CD4-positive, alpha-beta T cell (primary cell): ENCODE measurements around the gene NOX4. TPM values are rescaled to one million over a fixed set of nuclear protein-coding genes. Genes with fewer than 3 reads are reported as not detected.

Experiments used
- ATAC-seq: fragments of 200-7000 bp; cut with Tn5 transposase; one replicate; pipeline ENCODE4 v1.10.0; 2022; ENCODE audit warnings: mild to moderate bottlenecking; ENCODE audit not compliant: poor library complexity
- CTCF ChIA-PET: fragments of 350-600 bp; sonication (Branson Sonifier 250); formaldehyde crosslinking; loops from one replicate; lab custom pipeline; 2021; ENCODE audit warnings: antibody characterized with exemption, inconsistent platforms; lab: Charles Lee
- POLR2A ChIA-PET: fragments of 350-600 bp; sonication (Branson Sonifier 250); formaldehyde crosslinking; loops from one replicate; lab custom pipeline; 2021; ENCODE audit warnings: antibody characterized with exemption, inconsistent platforms; lab: Charles Lee
- DNase-seq, 14 experiments: peaks; one replicate each; pipeline ENCODE4 v3.0.0-alpha.2; 2013 to 2020; ENCODE audit warnings: mixed read lengths in 2 of 14
- H3K27ac ChIP-seq, 2 donors: one replicate each; pipeline versions ENCODE4 v1.5.1 to v1.7.0; 2013; ENCODE audit warnings: low read length in 2 of 2, low read depth in 1 of 2, mild to moderate bottlenecking in 1 of 2
- H3K27me3 ChIP-seq, 2 experiments: 1 replicate in 1 of 2; 2 replicates in 1 of 2; pipeline versions ENCODE4 v1.6.1 to v1.7.0; 2013; ENCODE audit warnings: low read length in 2 of 2, control low read depth in 1 of 2, mild to moderate bottlenecking in 1 of 2, moderate library complexity in 1 of 2; ENCODE audit not compliant: insufficient read depth in 2 of 2, control insufficient read depth in 1 of 2
- H3K36me3 ChIP-seq: one replicate; pipeline ENCODE4 v1.6.1; 2013; ENCODE audit warnings: low read length, control low read depth; ENCODE audit not compliant: insufficient read depth
- H3K4me1 ChIP-seq: one replicate; pipeline ENCODE4 v1.6.1; 2013; ENCODE audit warnings: low read length, control low read depth; ENCODE audit not compliant: insufficient read depth
- H3K4me3 ChIP-seq: one replicate; pipeline ENCODE4 v1.5.1; 2013; ENCODE audit warnings: mild to moderate bottlenecking, low read length, moderate library complexity
- H3K9me3 ChIP-seq, 2 experiments: 1 replicate in 1 of 2; 2 replicates in 1 of 2; pipeline versions ENCODE4 v1.6.1 to v1.7.0; 2013; ENCODE audit warnings: low read length in 2 of 2, mild to moderate bottlenecking in 2 of 2, control low read depth in 1 of 2, moderate library complexity in 1 of 2; ENCODE audit not compliant: control insufficient read depth in 1 of 2, insufficient read depth in 1 of 2
- H3K27ac Mint-ChIP-seq: one replicate; pipeline ENCODE4 v1.8.0; 2020; ENCODE audit warnings: mixed read lengths
- H3K27me3 Mint-ChIP-seq: one replicate; pipeline ENCODE4 v1.8.0; 2021; ENCODE audit warnings: mixed read lengths
- H3K36me3 Mint-ChIP-seq: one replicate; pipeline ENCODE4 v1.8.0; 2021; ENCODE audit warnings: low read depth, mixed read lengths
- H3K4me1 Mint-ChIP-seq: one replicate; pipeline ENCODE4 v1.8.0; 2021; ENCODE audit warnings: low read depth, mixed read lengths
- H3K4me3 Mint-ChIP-seq: one replicate; pipeline ENCODE4 v1.8.0; 2020; ENCODE audit warnings: mild to moderate bottlenecking, mixed read lengths
- H3K9me3 Mint-ChIP-seq: one replicate; pipeline ENCODE4 v1.8.0; 2020; ENCODE audit warnings: mixed read lengths
- intact Hi-C, 2 experiments: fragments of 100-400 bp; cut with DNase I in 1 of 2; cut with micrococcal nuclease in 1 of 2; formaldehyde crosslinking; loops; one replicate each; pipeline versions ENCODE4 v1.15.1 to v1.9.0; 2023 to 2025; cut with DNase I, micrococcal nuclease
- total RNA-seq, 174 experiments: library from RNA in 2 of 174; stranded (reverse) in 2 of 174; gene quantifications; one replicate each; pipeline ENCODE4 v1.2.3 and lab custom pipeline; 2021 to 2026
- TF ChIP-seq, protein P1 (sequence below): fragments of 200-600 bp; IDR thresholded peaks from one replicate; pipeline ENCODE4 v1.8.0; 2022; ENCODE audit warnings: antibody characterized with exemption, mild to moderate bottlenecking

NOX4 gene
- total RNA-seq, 2 experiments from 2014 or later, result not detected

DNA sequence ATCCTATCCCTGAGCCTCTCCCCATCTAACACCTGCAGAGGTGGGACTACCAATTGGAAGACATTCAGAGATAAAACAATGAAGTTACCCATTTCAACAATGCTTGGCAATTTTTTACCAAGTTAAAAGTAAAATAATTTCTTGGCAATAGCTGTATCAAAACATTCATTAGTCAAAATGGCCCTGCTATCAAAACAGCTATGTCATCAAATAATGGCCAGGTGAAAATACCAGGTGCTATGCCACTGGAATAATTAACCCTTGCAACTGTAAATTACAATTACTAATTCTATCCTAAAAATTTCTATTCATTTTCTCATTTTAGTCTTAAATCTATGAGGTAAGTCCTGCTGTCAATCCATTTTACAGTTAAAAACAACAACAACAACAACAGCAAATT, 43.3 kb downstream of the NOX4 start:
- POLR2A ChIA-PET, result no interaction called here

DNA sequence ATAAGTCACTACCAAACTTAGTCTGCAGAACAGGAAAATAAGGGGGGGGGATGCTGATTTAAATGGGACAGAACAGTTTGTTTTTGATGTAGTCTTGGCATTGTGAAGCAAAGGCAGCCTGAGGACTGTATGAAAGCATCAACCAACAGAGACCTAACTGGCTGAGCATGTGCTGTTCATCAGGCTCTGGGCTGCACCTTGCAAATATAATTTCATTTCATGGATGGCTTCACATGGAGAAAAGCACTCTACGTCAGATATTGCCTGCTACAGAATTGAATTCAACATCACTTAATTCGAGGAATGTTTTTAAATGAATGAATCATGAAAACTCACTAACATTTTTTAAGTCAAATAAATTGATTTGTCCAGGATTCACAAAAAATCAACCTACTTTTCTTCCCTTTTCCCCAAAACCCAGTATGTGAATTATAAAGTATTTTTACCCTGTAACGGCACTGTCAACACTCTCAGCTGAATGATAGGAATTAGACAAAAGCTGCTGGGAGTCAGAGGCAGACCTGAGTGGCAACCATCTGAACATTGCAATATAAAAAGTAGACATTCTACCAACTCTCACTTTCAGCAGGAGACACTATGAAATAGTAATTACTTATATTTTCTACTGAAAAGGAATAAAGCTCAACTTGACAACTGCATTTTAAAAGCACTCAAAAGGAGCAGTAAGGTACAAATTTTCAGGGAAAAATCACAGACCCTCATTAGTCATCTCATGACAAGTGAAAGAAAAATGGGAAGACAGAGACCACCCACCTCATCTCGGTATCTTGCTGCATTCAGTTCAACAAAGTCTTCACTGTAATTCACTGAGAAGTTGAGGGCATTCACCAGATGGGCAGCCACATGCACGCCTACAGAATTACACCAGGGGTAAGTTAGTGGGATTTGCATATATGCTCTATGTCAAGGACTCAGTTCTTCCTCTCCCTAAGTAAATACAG, 47.5 kb downstream of the NOX4 start:
- ATAC-seq (no peak), DNase-seq (no peak)
- Histone ChIP-seq H3K27me3 (no peaks in the 10 kb centered on the region), H3K4me3 (no peak overlapping the region), H3K36me3 (no peaks in the 10 kb centered on the region), H3K9me3 (no peaks in the 10 kb centered on the region), H3K4me1 (no peaks in the 10 kb centered on the region), H3K27ac (no peak overlapping the region)
- Mint-ChIP-seq H3K27me3 (no peaks in the 10 kb centered on the region), H3K4me3 (no peak overlapping the region), H3K4me1 (no peaks in the 10 kb centered on the region), H3K9me3 (peaks cover 3% of the 10 kb centered on the region), H3K36me3 (no peaks in the 10 kb centered on the region), H3K27ac (no peak overlapping the region)
- intact Hi-C loops, result no loop called here
- POLR2A ChIA-PET, result no interaction called here
- CTCF ChIA-PET, result no interaction called here
- TF ChIP-seq, protein P1, sequence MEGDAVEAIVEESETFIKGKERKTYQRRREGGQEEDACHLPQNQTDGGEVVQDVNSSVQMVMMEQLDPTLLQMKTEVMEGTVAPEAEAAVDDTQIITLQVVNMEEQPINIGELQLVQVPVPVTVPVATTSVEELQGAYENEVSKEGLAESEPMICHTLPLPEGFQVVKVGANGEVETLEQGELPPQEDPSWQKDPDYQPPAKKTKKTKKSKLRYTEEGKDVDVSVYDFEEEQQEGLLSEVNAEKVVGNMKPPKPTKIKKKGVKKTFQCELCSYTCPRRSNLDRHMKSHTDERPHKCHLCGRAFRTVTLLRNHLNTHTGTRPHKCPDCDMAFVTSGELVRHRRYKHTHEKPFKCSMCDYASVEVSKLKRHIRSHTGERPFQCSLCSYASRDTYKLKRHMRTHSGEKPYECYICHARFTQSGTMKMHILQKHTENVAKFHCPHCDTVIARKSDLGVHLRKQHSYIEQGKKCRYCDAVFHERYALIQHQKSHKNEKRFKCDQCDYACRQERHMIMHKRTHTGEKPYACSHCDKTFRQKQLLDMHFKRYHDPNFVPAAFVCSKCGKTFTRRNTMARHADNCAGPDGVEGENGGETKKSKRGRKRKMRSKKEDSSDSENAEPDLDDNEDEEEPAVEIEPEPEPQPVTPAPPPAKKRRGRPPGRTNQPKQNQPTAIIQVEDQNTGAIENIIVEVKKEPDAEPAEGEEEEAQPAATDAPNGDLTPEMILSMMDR, result no peak

More for the DNA sequence above, 43.3 kb downstream of the NOX4 start:
- CTCF ChIA-PET, result no interaction called here
- H3K9me3 Mint-ChIP-seq, result peaks cover 3% of the 10 kb centered on the region
- no peaks in the 10 kb centered on the region for H3K36me3 Mint-ChIP-seq
- DNase-seq (no peak), ATAC-seq (no peak)
- intact Hi-C loops, result no loop called here
- no peaks in the 10 kb centered on the region for H3K9me3 ChIP-seq
- no peak overlapping the region for H3K4me3 Mint-ChIP-seq
- TF ChIP-seq, protein P1, result no peak
- no peaks in the 10 kb centered on the region for H3K27me3 Mint-ChIP-seq
- no peaks in the 10 kb centered on the region for H3K4me1 ChIP-seq
- H3K4me3 ChIP-seq, result no peak overlapping the region
- H3K36me3 ChIP-seq, result no peaks in the 10 kb centered on the region
- no peak overlapping the region for H3K27ac Mint-ChIP-seq
- H3K27ac ChIP-seq, result no peak overlapping the region
- no peaks in the 10 kb centered on the region for H3K27me3 ChIP-seq
- no peaks in the 10 kb centered on the region for H3K4me1 Mint-ChIP-seq

DNA sequence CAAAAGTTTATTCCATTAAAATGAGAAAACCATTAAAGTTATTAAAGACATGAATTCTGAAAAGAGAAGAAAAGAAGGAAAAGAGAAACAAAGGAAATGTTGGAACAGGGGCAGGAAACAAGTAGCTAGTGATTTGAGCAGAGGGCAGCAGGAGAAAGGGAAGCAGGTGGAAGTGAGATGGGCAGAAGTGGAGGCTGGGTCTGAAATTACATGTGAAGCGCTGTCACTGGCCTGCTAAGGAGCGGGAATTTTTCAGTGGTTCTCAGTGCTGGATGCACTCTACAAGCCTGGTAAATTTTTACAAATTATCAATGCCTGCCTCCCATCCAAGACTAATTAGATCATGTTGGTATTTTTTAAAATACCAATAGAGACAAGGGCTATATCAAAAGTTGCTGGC, 48.4 kb downstream of the NOX4 start:
- H3K9me3 ChIP-seq, result no peaks in the 10 kb centered on the region
- CTCF ChIA-PET, result no interaction called here
- DNase-seq, result no peak
- TF ChIP-seq, protein P1, result no peak
- Mint-ChIP-seq H3K36me3 (no peaks in the 10 kb centered on the region), H3K4me3 (no peak overlapping the region), H3K4me1 (no peaks in the 10 kb centered on the region), H3K27ac (no peak overlapping the region), H3K9me3 (peaks cover 3% of the 10 kb centered on the region), H3K27me3 (no peaks in the 10 kb centered on the region)
- no peaks in the 10 kb centered on the region for H3K36me3 ChIP-seq
- no peaks in the 10 kb centered on the region for H3K27me3 ChIP-seq
- H3K4me3 ChIP-seq, result no peak overlapping the region
- ATAC-seq, result no peak
- no peaks in the 10 kb centered on the region for H3K4me1 ChIP-seq
- intact Hi-C loops, result no loop called here
- H3K27ac ChIP-seq, result no peak overlapping the region
- POLR2A ChIA-PET, result no interaction called here
